GM10248 (cell line): ENCODE results near the gene BACH2.
"Not testable (repeated sequence)": the region's sequence is repeated elsewhere in the genome, so short reads cannot be mapped to it uniquely, and the experiment has no call there.

Experiments used
- CTCF ChIA-PET: fragments of 300-600 bp; sonication (Branson Sonifier 250); formaldehyde crosslinking; extraction: SDS; loops from one replicate; lab custom pipeline; 2021; ENCODE audit warnings: antibody characterized with exemption; lab: Yijun Ruan, JAX
- POLR2A ChIA-PET: fragments of 350-650 bp; sonication (Branson Sonifier 250); formaldehyde crosslinking; extraction: SDS; loops from one replicate; lab custom pipeline; 2020; ENCODE audit warnings: antibody characterized with exemption; lab: Yijun Ruan, JAX
- DNase-seq: peaks from one replicate; pipeline ENCODE4 v3.0.0; 2012; ENCODE audit errors: extremely low spot score
- TF ChIP-seq, protein P1 (sequence below): IDR thresholded peaks from 2 replicates; pipeline ENCODE4 v1.5.1; 2012; ENCODE audit warnings: mild to moderate bottlenecking, low read depth; ENCODE audit errors: extremely low read depth, missing control alignments, control extremely low read depth

Gene BACH2

DNA sequence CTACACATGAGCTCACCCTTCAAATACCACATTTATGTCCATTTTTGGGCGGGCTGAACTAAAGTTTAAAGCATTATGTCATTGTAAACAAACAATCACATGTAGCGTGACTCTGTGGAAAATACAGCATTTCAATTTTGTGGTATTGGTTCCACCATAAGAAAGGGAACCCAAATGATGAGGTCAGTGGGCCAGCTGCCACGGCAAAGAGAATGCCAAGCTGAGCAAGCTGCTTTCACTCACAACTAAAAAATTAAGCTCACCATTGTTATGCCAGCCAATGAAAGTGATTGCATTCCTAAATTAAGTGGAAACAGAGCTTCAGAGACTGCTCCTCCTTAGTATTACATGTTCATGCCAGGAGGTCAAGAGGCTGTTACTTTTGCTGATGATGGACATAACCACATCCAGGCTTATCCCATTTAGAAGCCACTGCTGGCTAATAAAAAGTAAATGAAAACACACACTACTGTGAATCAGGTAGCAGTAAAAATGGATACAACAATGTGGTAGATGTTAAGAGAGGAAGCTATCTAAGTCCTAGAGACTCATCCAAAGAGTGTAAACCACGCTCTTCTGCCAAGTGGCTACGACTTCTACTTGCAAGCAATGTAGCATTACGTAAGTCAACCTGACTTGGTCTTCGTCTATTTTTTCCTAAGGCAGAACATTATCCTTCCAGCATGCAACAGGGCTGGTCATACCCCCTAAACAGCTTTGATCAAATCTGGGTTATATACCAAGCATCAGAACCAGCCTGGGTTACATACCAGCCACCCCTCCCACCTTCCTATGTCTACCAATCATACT, 164.8 kb downstream of the BACH2 start:
- DNase-seq, result no peak

GRCh38 chr6:90131125-90131524, 165.5 kb downstream of the BACH2 start:
- DNase-seq, result no peak
- TF ChIP-seq, protein P1, sequence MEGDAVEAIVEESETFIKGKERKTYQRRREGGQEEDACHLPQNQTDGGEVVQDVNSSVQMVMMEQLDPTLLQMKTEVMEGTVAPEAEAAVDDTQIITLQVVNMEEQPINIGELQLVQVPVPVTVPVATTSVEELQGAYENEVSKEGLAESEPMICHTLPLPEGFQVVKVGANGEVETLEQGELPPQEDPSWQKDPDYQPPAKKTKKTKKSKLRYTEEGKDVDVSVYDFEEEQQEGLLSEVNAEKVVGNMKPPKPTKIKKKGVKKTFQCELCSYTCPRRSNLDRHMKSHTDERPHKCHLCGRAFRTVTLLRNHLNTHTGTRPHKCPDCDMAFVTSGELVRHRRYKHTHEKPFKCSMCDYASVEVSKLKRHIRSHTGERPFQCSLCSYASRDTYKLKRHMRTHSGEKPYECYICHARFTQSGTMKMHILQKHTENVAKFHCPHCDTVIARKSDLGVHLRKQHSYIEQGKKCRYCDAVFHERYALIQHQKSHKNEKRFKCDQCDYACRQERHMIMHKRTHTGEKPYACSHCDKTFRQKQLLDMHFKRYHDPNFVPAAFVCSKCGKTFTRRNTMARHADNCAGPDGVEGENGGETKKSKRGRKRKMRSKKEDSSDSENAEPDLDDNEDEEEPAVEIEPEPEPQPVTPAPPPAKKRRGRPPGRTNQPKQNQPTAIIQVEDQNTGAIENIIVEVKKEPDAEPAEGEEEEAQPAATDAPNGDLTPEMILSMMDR, result no peak
- CTCF ChIA-PET, result interaction anchor here (1.0 to 1.3 kb wide), 2 partner anchors 12 to 14 kb away, joined by 3 read pairs; no protein-coding TSS in a partner anchor
- POLR2A ChIA-PET, result no interaction called here

More for the DNA sequence above, 164.8 kb downstream of the BACH2 start:
- TF ChIP-seq, protein P1, result no peak
- ChIA-PET POLR2A (no interaction called here), CTCF (interaction anchor here (1.0 to 1.3 kb wide), 2 partner anchors 13 to 14 kb away, joined by 3 read pairs; no protein-coding TSS in a partner anchor)

GRCh38 chr6:90128687-90129086, 168.0 kb downstream of the BACH2 start:
- POLR2A ChIA-PET, CTCF ChIA-PET, DNase-seq: not testable (repeated sequence)

DNA sequence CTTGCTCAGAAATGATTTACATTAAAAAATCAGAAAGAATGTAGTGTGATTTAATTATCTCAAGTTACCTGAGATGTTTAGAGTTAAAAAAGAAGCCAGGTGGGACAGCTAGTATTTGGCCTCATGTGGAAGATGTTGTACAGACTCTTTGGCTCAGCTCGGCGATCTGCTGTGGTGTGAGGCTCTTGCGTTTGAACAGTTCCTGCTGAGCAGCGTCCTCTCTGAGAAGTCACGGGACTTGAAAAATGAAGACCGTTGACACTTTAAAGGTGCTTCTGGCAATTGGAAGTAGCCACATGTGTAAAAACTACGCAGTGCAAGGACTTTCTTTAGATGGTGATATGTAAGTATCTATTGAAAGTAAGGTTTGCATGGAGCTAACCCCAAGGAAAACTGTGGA, 169.0 kb downstream of the BACH2 start:
- POLR2A ChIA-PET, result no interaction called here
- DNase-seq, result no peak
- CTCF ChIA-PET, result no interaction called here
- TF ChIP-seq, protein P1, result no peak

GRCh38 chr6:90126839-90127238, 169.8 kb downstream of the BACH2 start:
- ChIA-PET POLR2A (no interaction called here), CTCF (no interaction called here)
- no peak for DNase-seq

DNA sequence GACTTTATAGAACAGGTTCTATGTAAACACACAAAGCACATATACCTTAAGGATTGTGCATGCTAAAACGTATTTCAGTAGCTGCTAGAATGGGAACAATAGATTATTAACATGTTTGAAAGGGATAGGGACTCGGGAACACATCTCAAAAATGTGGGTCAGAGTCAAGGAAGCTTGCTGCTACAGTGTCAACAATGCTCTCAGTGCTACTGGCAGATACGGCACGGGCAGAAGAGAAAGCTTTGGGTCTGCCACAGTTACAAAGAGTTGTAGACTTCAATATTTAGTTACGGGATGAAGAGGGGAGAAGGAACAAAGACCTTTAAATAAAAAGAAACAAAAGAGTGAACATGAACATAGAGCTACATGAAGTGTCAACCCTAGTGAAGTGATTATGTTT, 170.5 kb downstream of the BACH2 start:
- CTCF ChIA-PET, result no interaction called here
- POLR2A ChIA-PET, result no interaction called here
- TF ChIP-seq, protein P1, result no peak
- DNase-seq, result no peak

More at GRCh38 chr6:90126839-90127238, 169.8 kb downstream of the BACH2 start:
- TF ChIP-seq, protein P1, result no peak

DNA sequence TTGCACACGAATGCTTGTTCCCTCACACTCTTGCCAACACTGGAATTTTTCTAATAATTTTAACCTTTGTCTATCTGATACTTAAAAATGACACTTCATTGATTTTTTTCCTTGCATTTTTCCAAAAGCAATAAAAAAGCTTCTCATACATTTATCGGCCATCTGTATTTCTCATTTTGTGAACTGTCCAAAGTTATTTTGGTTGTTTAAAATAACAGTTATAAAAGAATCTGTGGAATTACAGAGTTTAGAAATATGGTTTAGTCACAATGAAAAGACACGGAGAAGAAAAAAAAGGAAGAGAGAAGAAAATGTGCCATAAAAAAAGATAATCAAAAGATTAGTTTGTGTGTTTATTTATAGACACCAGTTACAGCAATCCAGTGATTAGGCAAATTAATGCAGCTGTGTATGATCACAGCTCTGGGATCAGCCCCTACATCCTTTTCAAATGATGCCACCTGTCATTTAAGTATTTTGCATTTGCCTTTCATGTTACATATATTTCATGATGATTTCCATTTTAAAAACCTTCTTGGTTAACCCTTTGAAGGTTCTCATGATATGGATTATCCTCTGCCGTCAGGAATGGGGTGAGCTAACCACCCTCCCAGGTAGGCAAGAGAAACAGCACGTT, 171.7 kb downstream of the BACH2 start:
- ChIA-PET CTCF (no interaction called here), POLR2A (no interaction called here)
- TF ChIP-seq, protein P1, result no peak
- DNase-seq, result no peak
